T1000 (cell line): Measurements from ENCODE around the gene GNG12.

ENCODE experiments used
- DNase-seq: peaks from one replicate; lab custom pipeline; 2025; ENCODE audit warnings: mixed read lengths; lab: John Stamatoyannopoulos, UW

Gene GNG12

DNA sequence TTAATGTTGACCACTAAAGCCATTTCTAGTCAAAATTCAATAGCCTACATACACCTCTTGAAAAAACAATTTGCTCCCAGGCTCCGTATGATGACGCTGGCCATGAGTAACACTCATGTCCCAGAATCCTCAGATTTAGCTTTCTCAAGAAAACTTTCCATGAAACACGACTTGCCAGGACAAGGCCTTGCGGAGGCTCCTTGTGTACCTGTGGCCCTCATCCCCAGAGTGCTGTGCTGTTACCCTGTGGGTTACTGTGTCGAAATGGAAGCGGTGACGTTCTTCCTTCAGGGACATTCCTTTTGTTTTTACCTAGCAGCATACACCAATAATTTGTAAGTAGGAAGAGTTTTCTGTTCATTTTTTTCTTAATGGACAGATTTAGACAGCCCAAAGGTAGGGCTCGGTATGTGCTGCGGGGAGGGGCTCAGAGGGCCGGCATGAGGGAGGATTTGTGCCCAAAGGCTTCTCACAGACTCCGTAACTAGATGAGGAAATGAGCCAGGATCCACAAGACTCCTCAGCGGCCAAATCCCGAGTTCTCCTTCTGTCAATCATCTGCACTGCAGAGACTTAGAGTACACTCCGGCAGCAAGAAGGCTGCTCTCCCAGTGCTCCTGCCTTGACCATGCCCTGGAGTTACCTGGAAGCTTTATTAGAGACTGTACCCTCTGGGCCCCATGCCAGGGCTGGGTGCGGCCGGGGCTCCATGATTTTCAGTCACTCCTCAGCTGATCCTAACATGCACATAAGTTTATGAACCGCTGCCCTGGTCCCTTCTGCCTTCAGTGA, 17.8 kb downstream of the GNG12 start:
- DNase-seq: no peak

DNA sequence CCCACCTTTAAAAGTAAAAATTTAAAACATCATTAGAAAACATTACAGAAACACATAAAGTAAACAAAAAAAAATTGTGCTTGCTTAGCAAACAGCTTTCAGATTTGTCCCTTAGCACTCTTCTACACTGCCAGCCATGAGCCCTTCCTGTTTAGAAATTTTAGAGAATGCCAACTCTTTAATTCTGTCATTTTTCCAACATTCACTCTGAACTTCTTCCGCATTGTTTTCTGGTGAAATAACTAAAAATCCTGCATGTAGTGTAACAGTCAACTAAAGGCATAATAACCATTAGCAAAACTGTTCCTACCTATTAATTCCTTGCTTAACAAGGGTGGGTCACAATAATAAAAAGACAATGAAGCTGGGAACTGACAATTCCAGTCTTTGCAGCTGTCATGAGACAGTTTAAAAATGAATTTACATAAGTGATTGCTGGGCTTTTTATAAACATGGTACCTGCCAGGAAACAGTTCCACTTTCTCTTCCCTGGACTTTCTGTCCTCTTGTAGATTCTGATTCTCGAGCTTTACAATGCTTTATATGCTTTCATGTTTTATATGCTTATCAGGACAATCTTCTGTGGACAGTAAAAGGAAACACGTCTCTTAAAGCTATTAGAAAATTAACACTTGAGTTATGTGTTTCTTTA, 19.0 kb downstream of the GNG12 start:
- DNase-seq: no peak

DNA sequence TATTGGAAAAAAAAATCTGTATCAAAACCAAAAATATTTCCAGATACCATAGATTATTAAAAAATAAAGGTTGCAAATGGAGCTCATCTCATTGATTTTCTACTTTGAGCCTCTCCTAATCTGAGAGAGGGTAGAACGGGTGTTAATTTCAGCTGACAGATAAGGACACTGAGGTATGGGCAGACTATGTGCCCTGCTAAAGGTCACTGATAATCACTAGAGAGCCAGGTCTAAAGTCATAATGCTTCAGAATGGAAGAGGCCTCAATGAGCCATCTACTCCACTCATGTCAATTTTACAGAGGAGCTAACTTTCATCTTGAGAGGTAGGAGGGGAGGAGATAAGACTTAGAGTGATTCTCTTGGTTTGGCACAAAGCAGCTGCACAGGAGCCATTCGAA, 21.0 kb downstream of the GNG12 start:
- no peak for DNase-seq

DNA sequence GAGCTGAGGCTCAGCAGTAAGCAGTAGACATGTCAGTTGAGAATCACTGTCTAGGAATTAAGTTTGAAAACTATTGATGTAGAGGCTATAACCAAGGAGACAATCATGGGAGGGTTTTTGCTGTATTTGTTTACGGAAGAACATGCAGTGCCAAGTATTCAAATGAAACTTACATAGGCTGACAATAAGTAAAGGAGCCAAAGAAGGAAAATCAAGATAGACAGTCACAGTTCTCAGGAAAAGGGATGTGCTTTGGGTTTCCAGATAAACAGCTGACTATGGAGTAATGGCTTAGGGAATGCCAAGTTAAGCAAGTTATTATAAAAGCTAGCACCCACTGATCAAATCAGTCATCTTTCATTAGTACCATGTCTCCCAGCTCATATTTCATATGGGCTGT, 21.5 kb downstream of the GNG12 start:
- no peak for DNase-seq

DNA sequence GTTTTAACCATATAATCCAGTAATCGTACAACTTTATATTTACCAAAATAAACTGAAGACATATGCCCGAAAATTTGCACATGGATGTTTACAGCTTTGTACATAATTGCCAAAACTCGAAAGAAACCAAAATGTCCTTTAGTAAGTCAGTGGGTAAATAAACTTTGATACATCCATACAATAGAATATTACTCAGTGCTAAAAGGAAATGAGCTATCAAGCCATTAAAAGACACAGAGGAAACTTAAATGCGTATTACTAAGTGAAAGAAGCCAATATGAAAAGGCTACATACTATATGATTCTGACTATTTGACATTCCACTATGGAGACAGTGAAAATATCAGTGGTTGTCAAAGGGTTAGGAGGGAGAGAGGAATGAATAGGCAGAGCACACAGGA, 23.4 kb downstream of the GNG12 start:
- no peak for DNase-seq

DNA sequence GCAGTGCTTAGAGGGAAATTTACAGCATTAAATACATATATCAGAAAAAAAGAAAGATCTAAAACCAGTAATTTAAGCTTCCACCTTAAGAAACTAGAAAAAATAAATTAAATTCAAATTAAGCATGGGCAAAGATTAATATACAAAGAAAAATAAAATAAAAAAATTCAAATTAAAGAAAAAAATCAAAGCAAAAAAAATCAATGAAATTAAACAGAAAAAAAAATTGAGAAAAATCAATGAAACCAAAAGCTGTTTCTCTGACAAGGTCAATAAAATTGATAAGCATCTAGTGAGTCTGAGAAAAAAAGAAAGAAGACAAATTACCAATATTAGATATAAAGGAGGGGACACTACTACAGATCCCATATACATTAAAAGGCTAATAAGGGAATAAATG, 26.0 kb downstream of the GNG12 start:
- no peak for DNase-seq

DNA sequence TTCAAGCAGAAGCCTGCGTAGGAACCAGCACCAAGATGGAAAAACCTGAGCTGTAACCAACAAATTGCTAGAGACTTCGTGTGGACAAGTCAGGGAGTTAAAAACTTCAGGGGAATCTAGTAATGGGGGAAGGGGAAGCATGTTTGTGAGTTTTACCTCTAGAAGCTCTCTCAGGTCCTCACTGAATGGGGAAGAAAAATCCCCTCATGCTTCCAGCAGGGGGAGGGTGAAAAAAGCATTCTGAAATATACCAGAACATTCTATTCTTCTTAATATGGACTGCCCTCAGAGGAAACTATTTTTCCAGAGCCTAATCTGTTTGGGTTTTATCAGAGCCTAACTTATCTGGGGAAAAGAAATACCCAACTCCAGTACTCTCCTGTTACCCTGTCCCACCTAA, 28.6 kb downstream of the GNG12 start:
- no peak for DNase-seq

DNA sequence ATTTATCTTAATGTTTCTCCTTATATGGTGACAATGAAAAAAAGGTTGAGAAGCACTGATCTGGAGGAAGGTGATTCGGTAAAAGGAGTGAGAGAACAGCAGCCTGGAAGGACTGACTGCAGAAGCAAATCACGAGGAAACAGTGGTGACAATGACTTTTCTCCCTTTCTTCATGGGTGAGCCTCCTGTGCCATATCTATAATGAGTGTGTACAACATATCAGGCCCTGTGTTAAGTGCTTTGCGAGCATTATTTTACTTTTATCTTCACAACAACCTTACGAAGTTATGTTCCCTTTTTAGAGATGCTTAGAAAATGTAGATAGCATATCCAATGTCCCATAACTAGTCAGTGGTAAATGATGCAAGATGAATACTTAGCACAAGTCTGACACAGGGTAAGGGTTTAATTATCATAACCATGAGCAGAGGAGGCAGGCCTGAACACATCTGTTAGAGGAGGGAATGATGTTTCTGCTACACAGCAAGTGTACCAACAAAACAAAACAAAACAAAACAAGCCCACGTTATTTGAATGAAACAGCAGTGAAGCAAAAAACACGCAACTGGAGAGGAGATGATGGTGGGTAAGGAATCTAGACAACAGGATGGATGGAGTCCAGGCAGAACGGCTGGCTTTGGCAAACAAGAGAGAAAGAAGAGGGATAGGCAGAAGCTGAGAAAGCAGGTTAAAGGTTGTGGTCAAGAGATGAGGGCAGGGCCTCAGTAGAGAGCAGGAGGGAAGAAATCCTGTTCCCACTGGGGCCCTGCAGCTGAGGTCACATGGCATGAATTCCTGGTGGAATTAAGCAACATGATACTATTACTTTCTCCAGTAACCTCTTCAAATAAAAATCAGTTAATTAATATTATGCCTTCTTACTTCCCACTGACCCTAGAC, 29.6 kb downstream of the GNG12 start:
- no peak for DNase-seq

DNA sequence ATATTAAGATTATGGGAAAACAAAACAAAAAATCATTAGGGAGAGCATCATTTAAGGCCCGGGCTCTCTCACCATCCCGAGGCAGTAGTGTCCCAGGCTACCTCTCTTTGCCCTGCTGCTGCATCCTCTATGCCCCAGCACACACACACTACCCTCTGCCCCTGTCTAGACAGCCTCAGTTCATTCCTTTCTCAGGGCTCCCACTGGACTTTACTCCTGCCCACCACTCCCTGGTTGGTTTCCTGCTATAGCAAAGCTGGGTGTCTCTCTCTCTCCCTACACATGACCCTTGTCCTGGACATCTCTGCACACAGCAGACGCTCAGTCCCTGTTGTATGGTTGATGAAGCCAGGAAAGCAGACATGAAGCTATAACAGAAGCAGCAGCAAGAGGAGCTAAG, 30.7 kb downstream of the GNG12 start:
- DNase-seq: no peak

DNA sequence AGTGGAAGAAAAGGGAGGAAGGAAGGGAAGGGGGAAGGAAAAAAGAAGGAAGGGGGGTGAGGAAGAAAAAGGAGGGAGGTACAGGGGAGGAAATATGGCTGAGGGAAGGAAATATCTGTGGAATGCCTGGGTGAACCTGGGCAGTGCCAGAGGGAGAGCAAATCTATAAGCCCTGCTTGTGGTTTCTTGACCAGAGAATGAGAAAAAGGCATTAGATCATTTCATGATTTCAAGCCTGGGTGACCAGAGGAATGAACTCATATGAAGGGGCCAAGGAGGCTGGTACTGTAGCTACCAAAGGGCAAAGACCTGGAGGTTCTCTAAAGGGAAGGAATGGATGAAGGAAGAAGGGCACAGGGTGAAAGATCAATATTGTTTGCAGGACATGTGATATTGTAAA, 31.4 kb downstream of the GNG12 start:
- DNase-seq: no peak

DNA sequence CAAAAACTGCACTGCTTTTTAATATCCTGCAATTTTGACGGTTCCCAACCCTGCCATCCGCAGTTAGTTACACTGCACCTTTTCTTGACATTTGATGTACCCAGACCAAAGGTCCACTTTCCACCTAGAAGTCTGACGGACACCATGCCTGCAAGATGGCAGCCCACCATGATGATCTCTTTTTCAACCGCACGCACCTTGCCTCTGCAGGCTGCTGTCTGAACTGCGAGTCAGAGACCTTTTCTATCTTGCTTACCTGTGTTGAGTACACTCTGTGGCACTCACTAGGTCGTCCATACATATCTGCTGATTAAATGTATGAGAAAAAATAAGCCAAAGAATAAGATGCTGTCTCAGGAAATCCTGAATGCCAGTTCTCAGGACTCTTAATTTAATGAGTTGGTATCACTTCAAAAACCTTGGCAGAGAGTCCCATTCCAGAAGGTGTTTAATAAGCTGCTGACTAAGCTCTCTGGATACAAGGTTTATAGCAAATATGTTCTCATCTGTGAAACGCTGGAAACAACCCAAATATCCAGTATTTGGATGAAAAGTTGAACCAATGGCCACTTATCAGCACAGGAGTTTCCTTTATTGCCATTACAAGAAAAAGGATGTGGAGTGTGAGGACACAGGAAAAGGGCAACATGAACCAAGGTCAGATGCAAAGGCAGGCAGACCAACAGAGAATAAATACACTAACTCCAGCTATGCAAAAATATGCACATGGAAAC, 37.9 kb downstream of the GNG12 start:
- no peak for DNase-seq

DNA sequence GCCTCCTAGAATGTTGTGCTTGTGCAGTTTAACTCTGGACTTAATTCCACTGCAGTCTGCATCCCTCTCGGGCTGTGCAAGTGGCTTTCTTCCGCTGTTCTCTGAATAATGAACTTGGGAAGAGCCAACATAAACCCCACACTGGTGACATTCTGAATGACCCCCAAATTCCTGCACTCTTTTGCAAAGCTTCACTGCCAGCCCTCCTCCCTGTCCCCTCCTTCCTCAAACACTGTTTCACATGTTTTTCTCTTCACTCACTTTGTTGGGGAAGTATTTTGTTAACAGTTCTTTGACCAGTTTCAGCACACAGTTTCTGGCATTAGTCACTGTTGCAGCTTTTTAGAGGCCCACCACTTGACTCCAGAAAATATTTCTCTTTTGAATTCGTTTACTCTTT, 39.7 kb downstream of the GNG12 start:
- DNase-seq: no peak

DNA sequence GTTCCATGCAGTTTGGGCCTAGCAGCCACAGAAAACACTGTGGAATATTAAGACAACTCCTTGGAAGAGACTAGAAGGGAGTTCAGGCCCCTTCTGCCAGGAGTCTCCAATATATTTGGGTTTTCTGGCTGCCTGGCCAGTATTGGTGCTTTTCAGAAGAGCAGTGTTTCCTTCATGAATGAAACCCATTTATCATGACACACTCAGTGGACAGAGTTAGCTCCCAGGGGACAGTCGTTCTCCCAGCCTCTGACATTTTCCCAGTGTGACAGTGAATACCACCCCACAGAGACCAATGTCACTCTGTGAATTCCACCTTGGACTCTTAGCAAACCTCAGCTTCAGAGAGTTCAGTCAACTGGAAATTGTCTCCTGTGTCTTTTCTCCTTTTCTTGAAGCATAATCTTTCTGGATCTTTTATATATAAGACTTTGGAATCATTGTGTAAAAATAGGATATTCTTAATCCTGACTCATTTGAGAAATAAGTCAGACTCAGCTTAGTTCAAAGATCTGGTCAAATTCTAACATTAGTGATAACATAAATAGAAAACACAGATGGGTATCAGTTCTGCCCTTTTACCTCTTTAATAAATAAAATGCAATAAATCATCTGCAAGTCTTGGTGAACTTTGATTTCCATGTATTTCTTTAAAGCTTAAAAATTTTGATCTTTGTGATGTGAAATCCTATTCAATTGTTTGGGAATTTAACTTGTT, 40.4 kb downstream of the GNG12 start:
- no peak for DNase-seq

DNA sequence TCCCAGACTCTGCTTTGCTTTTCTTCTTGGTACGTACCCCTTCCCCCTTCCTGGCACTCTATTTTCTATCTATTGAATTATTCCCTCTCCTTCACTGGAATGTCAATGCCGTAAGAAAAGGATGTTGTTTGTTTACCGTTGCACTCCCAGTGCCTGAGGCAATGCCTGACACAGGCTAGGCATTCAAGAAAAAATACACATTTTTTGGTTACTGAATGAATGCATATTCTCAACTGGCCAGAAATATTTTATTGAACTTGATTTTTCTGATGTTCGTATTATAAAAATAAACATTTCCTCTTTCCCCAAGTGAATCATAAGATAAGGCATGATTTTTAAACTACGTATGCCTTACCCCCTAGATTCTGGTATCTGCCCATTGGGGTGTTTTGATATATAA, 41.2 kb downstream of the GNG12 start:
- DNase-seq: peak; percentile 52

DNA sequence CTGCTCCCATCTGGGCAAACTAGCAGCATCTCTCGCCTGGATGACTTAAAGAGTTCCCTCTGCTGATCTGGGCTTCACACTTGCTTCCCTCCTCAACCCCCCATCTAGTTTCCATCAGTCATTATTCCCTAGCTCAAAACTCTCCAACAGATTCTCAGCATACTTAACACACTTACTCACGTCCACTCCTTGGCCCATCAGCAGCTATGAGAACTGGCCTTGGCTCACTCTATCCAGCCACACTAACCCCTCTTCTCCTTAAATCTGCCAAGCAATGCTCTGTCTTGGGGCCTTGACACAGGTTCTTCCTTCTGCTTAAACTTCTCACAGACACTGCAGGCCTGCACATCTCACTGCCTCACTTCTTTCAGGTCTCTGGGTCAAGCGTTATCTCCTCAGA, 41.6 kb downstream of the GNG12 start:
- DNase-seq: peak; percentile 53

DNA sequence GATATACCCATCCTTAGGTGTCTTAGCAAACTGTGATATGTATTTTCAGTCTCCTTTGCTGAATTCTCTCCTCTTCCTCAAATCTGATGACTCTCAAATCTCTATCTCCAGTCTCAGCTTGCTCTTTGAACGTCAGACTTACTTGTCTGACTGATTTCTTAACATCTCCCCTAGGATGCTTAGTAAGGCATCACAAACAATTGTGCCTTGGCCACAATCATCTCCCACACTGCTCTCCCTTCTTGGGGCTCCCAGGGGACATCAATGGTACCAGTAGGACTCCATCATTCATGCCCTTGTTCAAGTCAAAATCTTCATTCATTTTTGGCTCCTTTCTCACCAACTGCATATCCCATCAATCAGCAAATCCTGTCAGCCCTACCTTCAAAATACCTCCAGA, 42.0 kb downstream of the GNG12 start:
- DNase-seq: no peak

DNA sequence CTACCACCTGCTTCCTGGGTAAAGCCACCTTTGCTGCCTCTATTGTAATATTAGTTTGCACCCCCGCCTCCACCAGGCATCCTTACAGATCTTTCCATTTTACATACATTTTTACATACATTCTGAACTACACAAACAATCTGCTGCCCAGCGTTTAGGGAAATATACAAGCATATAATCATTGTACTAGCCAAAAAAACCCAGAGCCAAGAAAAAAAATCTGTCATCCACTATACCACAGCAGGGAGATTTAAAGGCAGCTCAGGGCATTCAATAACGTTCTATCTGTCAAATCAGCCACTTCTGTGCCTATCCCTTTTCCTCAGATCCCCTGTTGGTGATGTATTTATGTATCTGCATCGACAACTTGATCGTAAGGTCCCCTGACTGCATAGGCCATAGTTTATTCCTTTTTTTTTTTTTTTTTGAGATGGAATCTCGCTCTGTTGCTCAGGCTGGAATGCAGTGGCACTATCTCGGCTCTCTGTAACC, 43.0 kb downstream of the GNG12 start:
- DNase-seq: no peak

DNA sequence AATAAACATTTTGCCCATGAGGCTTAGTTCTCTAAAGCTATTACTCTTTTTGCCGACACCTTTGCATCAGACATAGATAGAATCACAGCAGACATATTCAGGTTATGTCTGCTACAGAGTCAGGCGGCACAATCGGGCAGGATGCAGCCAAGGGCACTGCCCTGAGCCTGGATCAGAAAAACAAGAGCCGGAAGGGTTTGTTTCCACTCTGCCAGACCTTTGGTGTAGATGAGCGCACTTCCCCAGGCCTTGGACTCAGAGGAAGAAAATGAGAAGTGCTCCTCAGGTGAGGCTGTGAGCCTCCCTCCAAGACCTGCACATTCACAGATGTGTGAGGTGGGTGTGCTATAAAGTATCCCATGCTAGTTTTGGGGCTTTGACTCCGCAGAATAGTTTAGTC, 43.7 kb downstream of the GNG12 start:
- no peak for DNase-seq

DNA sequence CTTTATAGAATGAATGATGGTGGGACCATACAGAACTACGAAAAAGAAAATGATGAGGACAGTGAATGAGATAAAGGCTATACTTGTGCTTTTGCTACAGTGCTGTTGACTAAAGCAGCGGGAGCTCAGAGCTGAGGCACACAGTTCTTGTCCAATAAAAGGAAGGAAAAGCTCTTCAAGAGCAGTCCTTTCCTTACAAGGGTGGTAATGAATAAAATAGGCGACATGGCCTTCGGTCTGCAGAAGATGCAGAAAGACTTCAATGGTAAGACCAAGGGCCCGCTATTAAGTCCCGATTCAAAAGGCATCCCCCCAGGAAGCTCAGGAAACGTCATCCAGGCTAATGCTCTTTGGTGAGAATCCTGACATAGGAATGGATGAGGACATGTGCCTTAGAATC, 44.4 kb downstream of the GNG12 start:
- no peak for DNase-seq

DNA sequence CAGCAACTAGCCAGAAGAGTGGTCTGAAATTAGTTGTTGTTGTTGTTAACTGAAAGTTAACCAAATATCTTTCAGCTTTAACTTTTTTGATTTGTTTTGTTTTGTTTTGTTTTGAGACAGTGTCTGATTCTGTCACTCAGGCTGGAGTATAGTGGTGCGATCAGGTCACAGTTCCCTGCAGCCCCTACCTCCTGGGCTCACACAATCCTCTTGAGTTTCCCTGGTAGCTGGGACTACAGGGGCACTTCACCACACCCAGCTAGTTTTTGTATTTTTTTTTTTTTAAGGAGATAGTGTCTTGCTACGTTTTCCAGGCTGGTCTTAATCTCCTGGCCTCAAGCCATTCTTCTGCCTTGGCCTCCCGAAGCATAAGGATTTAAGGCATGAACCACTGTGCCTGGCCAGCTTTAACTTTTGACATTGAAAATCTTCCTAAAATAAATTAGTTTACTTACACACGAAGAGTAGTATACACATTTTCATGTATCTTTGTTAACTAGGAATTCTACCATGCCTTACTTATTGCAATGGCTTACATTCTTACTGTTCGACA, 45.0 kb downstream of the GNG12 start:
- no peak for DNase-seq

DNA sequence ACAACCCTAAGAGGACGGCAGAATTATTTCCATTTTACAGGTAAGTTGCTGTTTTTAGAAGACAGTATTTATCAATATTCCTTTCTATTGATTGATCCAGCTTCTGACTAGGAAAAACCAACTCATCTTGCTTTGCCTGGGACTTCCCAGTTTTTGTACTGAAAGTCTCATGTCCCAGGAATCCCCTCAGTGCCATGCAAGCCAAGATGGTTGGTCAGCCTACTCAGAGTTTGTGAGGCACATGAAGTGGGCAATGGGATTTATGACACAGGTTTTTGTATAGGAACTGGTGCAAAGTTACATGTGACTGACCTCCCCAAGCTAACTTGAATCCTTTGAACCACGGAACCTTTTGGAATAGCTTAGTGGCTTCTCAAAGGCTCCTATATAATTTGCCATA, 45.5 kb downstream of the GNG12 start:
- no peak for DNase-seq
